ENCODE results near the gene VHLL. TPM values are rescaled to one million over a fixed set of nuclear protein-coding genes. Genes with fewer than 3 reads are reported as not detected.

The VHLL gene
- total RNA-seq, 1 experiment from 2014 or later: not detected

DNA sequence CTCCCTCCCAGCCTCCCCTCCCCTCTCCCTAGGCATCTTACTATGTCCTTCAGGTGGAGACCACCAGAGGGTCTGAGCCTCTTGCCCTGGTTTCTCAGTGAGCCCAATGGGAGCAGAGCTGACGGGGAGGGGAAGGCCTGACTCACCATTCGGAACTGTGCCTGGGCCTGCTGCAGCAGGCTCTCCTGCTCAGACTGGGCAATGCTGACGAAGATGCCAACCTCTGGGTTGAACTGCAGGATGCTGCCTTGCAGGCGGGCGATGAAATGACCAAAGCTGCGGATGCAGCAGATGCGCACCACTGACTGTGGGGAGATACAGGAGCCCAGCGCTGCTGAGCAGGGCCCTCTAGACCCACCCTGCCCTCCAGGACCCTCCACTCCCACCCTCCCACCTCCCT lies 40.2 kb downstream of the VHLL start:
- no peak for DNase-seq
- no TSS peak for BruUV-seq (replicated peaks)
- H3K36me3 ChIP-seq (ENCODE audit: control insufficient read depth, insufficient read depth, low read length): peaks cover 13% of the 10 kb centered on the region
- Mint-ChIP-seq H3K27me3 (ENCODE audit: insufficient read depth, unreplicated experiment) (no peaks in the 10 kb centered on the region), H3K4me1 (ENCODE audit: low read depth, unreplicated experiment) (no peaks in the 10 kb centered on the region), H3K4me3 (ENCODE audit: unreplicated experiment) (no peak overlapping the region), H3K36me3 (ENCODE audit: insufficient read depth, unreplicated experiment) (peaks cover 84% of the 10 kb centered on the region), H3K9me3 (ENCODE audit: unreplicated experiment) (no peaks in the 10 kb centered on the region), H3K27ac (ENCODE audit: unreplicated experiment) (no peak overlapping the region)
- H3K9me3 ChIP-seq: no peaks in the 10 kb centered on the region
- TF ChIP-seq, protein P1, sequence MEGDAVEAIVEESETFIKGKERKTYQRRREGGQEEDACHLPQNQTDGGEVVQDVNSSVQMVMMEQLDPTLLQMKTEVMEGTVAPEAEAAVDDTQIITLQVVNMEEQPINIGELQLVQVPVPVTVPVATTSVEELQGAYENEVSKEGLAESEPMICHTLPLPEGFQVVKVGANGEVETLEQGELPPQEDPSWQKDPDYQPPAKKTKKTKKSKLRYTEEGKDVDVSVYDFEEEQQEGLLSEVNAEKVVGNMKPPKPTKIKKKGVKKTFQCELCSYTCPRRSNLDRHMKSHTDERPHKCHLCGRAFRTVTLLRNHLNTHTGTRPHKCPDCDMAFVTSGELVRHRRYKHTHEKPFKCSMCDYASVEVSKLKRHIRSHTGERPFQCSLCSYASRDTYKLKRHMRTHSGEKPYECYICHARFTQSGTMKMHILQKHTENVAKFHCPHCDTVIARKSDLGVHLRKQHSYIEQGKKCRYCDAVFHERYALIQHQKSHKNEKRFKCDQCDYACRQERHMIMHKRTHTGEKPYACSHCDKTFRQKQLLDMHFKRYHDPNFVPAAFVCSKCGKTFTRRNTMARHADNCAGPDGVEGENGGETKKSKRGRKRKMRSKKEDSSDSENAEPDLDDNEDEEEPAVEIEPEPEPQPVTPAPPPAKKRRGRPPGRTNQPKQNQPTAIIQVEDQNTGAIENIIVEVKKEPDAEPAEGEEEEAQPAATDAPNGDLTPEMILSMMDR (IDR thresholded peaks at IDR 0.05; ENCODE audit: insufficient read depth in 1 of 2, low read depth in 1 of 2, low read length in 1 of 2, severe bottlenecking in 1 of 2, unreplicated experiment in 1 of 2): no peak
- no peaks in the 10 kb centered on the region for H3K4me1 ChIP-seq
- ChIA-PET CTCF (no interaction called here), POLR2A (no interaction called here)
- H3K4me3 ChIP-seq (ENCODE audit: low read depth, low read length): no peak overlapping the region
- intact Hi-C loops (cut with micrococcal nuclease; ENCODE audit: unreplicated experiment): no loop called here
- H3K27me3 ChIP-seq (replicated peaks; ENCODE audit: control insufficient read depth, insufficient read depth, low read length): no peaks in the 10 kb centered on the region

DNA sequence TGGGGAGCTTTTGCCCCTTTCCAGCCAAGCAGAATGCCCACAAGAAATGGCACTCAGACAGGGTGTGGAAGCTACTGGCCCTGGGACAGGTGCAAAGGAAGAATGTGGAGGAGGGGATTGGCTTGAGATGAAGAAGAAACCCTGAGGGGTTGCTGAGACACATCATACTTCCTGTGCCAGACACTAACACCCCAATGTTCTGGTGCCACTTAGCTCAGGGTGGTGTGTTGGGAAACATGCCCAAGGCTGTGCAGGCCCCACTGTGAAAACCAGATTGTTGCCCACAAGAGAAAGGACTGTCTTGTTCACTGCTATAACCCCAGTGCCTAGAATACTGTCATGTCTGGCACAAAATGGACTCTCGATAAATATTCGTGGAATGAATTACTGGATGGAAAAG lies 41.4 kb downstream of the VHLL start:
- Mint-ChIP-seq H3K4me1 (ENCODE audit: low read depth, unreplicated experiment) (no peaks in the 10 kb centered on the region), H3K9me3 (ENCODE audit: unreplicated experiment) (no peaks in the 10 kb centered on the region), H3K36me3 (ENCODE audit: insufficient read depth, unreplicated experiment) (peaks cover 84% of the 10 kb centered on the region), H3K4me3 (ENCODE audit: unreplicated experiment) (no peak overlapping the region), H3K27me3 (ENCODE audit: insufficient read depth, unreplicated experiment) (no peaks in the 10 kb centered on the region), H3K27ac (ENCODE audit: unreplicated experiment) (no peak overlapping the region)
- intact Hi-C loops (cut with micrococcal nuclease; ENCODE audit: unreplicated experiment): no loop called here
- no peak overlapping the region for H3K4me3 ChIP-seq (ENCODE audit: low read depth, low read length)
- no peaks in the 10 kb centered on the region for H3K27me3 ChIP-seq (replicated peaks; ENCODE audit: control insufficient read depth, insufficient read depth, low read length)
- ChIA-PET POLR2A (no interaction called here), CTCF (interaction anchor here (0.6 kb wide), 1 partner anchor 33 kb away, joined by 5 read pairs; no protein-coding TSS in a partner anchor)
- TF ChIP-seq, protein P1 (IDR thresholded peaks at IDR 0.05; ENCODE audit: insufficient read depth in 1 of 2, low read depth in 1 of 2, low read length in 1 of 2, severe bottlenecking in 1 of 2, unreplicated experiment in 1 of 2): no peak
- BruUV-seq (replicated peaks): no TSS peak
- no peaks in the 10 kb centered on the region for H3K9me3 ChIP-seq
- H3K36me3 ChIP-seq (ENCODE audit: control insufficient read depth, insufficient read depth, low read length): peaks cover 12% of the 10 kb centered on the region
- no peak for DNase-seq
- no peaks in the 10 kb centered on the region for H3K4me1 ChIP-seq

DNA sequence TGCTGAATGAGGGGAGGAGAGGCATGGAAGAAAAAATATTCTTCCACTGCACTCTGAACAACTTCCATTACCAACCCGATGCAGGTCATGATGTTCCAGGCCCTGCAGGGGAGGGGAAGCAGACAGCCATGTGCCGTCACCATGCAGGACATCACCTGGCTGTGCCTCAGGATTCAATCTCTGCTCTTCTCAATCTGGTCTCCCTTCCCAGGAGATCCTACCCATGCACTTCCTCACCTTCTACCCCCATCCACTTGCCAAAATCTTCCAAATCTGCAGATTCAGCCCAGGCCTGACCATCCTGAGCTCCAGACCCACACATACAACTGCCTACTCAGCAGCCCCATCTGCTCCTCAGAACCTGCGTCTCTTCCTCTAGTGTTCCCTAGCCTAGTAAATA lies 45.5 kb downstream of the VHLL start:
- peaks cover 8% of the 10 kb centered on the region for H3K36me3 ChIP-seq (ENCODE audit: control insufficient read depth, insufficient read depth, low read length)
- H3K9me3 ChIP-seq: no peaks in the 10 kb centered on the region
- H3K27me3 ChIP-seq (replicated peaks; ENCODE audit: control insufficient read depth, insufficient read depth, low read length): no peaks in the 10 kb centered on the region
- Mint-ChIP-seq H3K27ac (ENCODE audit: unreplicated experiment) (no peak overlapping the region), H3K36me3 (ENCODE audit: insufficient read depth, unreplicated experiment) (peaks cover 84% of the 10 kb centered on the region), H3K4me1 (ENCODE audit: low read depth, unreplicated experiment) (no peaks in the 10 kb centered on the region), H3K4me3 (ENCODE audit: unreplicated experiment) (no peak overlapping the region), H3K27me3 (ENCODE audit: insufficient read depth, unreplicated experiment) (no peaks in the 10 kb centered on the region), H3K9me3 (ENCODE audit: unreplicated experiment) (no peaks in the 10 kb centered on the region)
- H3K4me3 ChIP-seq (ENCODE audit: low read depth, low read length): no peak overlapping the region
- ChIA-PET POLR2A (no interaction called here), CTCF (interaction anchor here (0.6 kb wide), 1 partner anchor 22 kb away, joined by 11 read pairs; no protein-coding TSS in a partner anchor)
- no TSS peak for BruUV-seq (replicated peaks)
- no peaks in the 10 kb centered on the region for H3K4me1 ChIP-seq
- intact Hi-C loops (cut with micrococcal nuclease; ENCODE audit: unreplicated experiment): no loop called here
- DNase-seq: no peak
- TF ChIP-seq, protein P1 (IDR thresholded peaks at IDR 0.05; ENCODE audit: insufficient read depth in 1 of 2, low read depth in 1 of 2, low read length in 1 of 2, severe bottlenecking in 1 of 2, unreplicated experiment in 1 of 2): no peak

Data from Caco-2 (cell line).